GM23338 (cell line): ENCODE results near the gene SLFN12L. TPM values are rescaled to one million over a fixed set of nuclear protein-coding genes. Genes with fewer than 3 reads are reported as not detected.

ENCODE experiments used
- ATAC-seq: fragments of 200-7000 bp; cut with Tn5 transposase; 3 replicates; pipeline ENCODE4 v1.9.1; 2020
- DNase-seq: peaks from one replicate; pipeline ENCODE4 v3.0.0-alpha.2; 2015; ENCODE audit warnings: low spot score
- H2AFZ ChIP-seq: fragments of 200-600 bp; sonication (generic); 2 replicates; pipeline ENCODE4 v1.8.0; 2016; ENCODE audit warnings: antibody characterized with exemption, mild to moderate bottlenecking, moderate library complexity
- H3F3A ChIP-seq: fragments of 200-600 bp; sonication (generic); replicated peaks from 2 replicates; pipeline ENCODE4 v1.8.0; 2017; ENCODE audit warnings: antibody characterized with exemption, mixed run types, low read depth
- H3K27ac ChIP-seq: fragments of 200-600 bp; sonication (generic); 2 replicates; pipeline ENCODE4 v1.6.1; 2016; ENCODE audit warnings: low read depth
- H3K27me3 ChIP-seq: fragments of 200-600 bp; sonication (generic); 2 replicates; pipeline ENCODE4 v1.8.0; 2016; ENCODE audit warnings: mild to moderate bottlenecking, mixed run types, moderate library complexity; ENCODE audit not compliant: insufficient read depth
- H3K36me3 ChIP-seq: fragments of 200-600 bp; sonication (generic); 2 replicates; pipeline ENCODE4 v1.8.0; 2016; ENCODE audit warnings: mild to moderate bottlenecking; ENCODE audit not compliant: insufficient read depth
- H3K4me1 ChIP-seq: fragments of 200-600 bp; sonication (generic); 2 replicates; pipeline ENCODE4 v1.8.0; 2016; ENCODE audit warnings: mild to moderate bottlenecking, moderate library complexity; ENCODE audit not compliant: insufficient read depth
- H3K4me2 ChIP-seq: fragments of 200-600 bp; sonication (generic); 2 replicates; pipeline ENCODE4 v1.7.1; 2017; ENCODE audit warnings: mixed run types
- H3K4me3 ChIP-seq: fragments of 200-600 bp; sonication (generic); 2 replicates; pipeline ENCODE4 v1.6.1; 2016; ENCODE audit warnings: mixed run types
- H3K79me2 ChIP-seq: fragments of 200-600 bp; sonication (generic); replicated peaks from 2 replicates; pipeline ENCODE4 v1.8.0; 2017; ENCODE audit warnings: mild to moderate bottlenecking; ENCODE audit not compliant: insufficient read depth
- H3K9me2 ChIP-seq: fragments of 200-600 bp; sonication (generic); 2 replicates; pipeline ENCODE4 v1.8.0; 2017; ENCODE audit not compliant: insufficient read depth
- H4K20me1 ChIP-seq: fragments of 200-600 bp; sonication (generic); replicated peaks from 2 replicates; pipeline ENCODE4 v1.8.0; 2017; ENCODE audit warnings: mild to moderate bottlenecking; ENCODE audit not compliant: insufficient read depth
- H3K27ac Mint-ChIP-seq: 2 replicates; pipeline ENCODE4 v1.8.0; 2020; ENCODE audit warnings: inconsistent platforms, mild to moderate bottlenecking, moderate library complexity, mixed read lengths
- H3K27me3 Mint-ChIP-seq: 3 replicates; pipeline ENCODE4 v1.8.0; 2022; ENCODE audit warnings: low read depth, mild to moderate bottlenecking, moderate library complexity, mixed read lengths, inconsistent platforms; ENCODE audit not compliant: insufficient read depth, poor library complexity
- H3K36me3 Mint-ChIP-seq: 3 replicates; pipeline ENCODE4 v1.8.0; 2021; ENCODE audit warnings: low read depth, mild to moderate bottlenecking, inconsistent platforms, moderate library complexity, mixed read lengths
- H3K4me1 Mint-ChIP-seq: 3 replicates; pipeline ENCODE4 v1.8.0; 2020; ENCODE audit warnings: mild to moderate bottlenecking, inconsistent platforms, mixed read lengths
- H3K4me3 Mint-ChIP-seq: 3 replicates; pipeline ENCODE4 v1.8.0; 2021; ENCODE audit warnings: moderate library complexity, mild to moderate bottlenecking, inconsistent platforms, mixed read lengths
- H3K9me3 Mint-ChIP-seq: 3 replicates; pipeline ENCODE4 v1.8.0; 2020; ENCODE audit warnings: moderate library complexity, mild to moderate bottlenecking, inconsistent platforms, mixed read lengths
- CREB1 ChIP-seq: fragments of 250-450 bp; sonication (Bioruptor Pico); IDR thresholded peaks from 2 replicates; pipeline ENCODE4 v1.5.0; 2020; ENCODE audit warnings: low read depth, mild to moderate bottlenecking, moderate library complexity
- ETS1 ChIP-seq: IDR thresholded peaks from 2 replicates; pipeline ENCODE4 v1.6.1; 2016; ENCODE audit warnings: antibody characterized with exemption
- EZH2 ChIP-seq: fragments of 200-600 bp; sonication (generic); IDR thresholded peaks from one replicate; pipeline ENCODE4 v1.8.0; 2017; ENCODE audit warnings: antibody characterized with exemption, mild to moderate bottlenecking, low read depth; ENCODE audit not compliant: unreplicated experiment
- EZH2phosphoT487 ChIP-seq: fragments of 200-600 bp; sonication (generic); IDR thresholded peaks from one replicate; pipeline ENCODE4 v1.8.1; 2018; ENCODE audit warnings: antibody characterized with exemption; ENCODE audit not compliant: unreplicated experiment
- JUNB ChIP-seq: IDR thresholded peaks from one replicate; pipeline ENCODE4 v1.6.1; 2016; ENCODE audit warnings: antibody characterized with exemption; ENCODE audit not compliant: unreplicated experiment
- NANOG ChIP-seq: IDR thresholded peaks from 2 replicates; pipeline ENCODE4 v1.6.1; 2016; ENCODE audit warnings: antibody characterized with exemption, borderline replicate concordance
- STAT1 ChIP-seq: IDR thresholded peaks from one replicate; pipeline ENCODE4 v1.6.1; 2016; ENCODE audit warnings: antibody characterized with exemption; ENCODE audit not compliant: unreplicated experiment
- ZNF114 ChIP-seq: fragments of 250-450 bp; sonication (Bioruptor Pico); IDR thresholded peaks from 2 replicates; pipeline ENCODE4 v1.5.0; 2020; ENCODE audit warnings: mild to moderate bottlenecking, moderate library complexity
- polyA plus RNA-seq: library from polyadenylated mRNA; unstranded; fragments of >200 nt; fragmentation: Nextera tagmentation; extraction: Ambion mirVana; gene quantifications from 2 replicates; pipeline ENCODE4 v1.2.1, GENCODE V29; 2016
- total RNA-seq: library from RNA; depleted of rRNA; stranded (reverse); fragments of >200 nt; shearing (Covaris generic); gene quantifications from 2 replicates; pipeline ENCODE4 v1.2.3, GENCODE V29; 2014
- TF ChIP-seq, protein P1 (sequence below), 2 experiments: fragments of 200-600 bp in 1 of 2; sonication (generic) in 1 of 2; conservative IDR thresholded peaks; 2 replicates each; pipeline versions ENCODE4 v1.5.1 to v1.6.1; 2016 to 2017; ENCODE audit warnings: antibody characterized with exemption in 2 of 2, low read depth in 2 of 2, mild to moderate bottlenecking in 2 of 2, moderate library complexity in 1 of 2
- TF ChIP-seq, protein P2 (sequence below): fragments of 250-450 bp; sonication (Bioruptor Pico); IDR thresholded peaks from 2 replicates; pipeline ENCODE4 v1.5.0; 2020; ENCODE audit warnings: mild to moderate bottlenecking, moderate library complexity

SLFN12L gene
- total and polyA plus RNA-seq, 2 experiments from 2014 or later: not detected

DNA sequence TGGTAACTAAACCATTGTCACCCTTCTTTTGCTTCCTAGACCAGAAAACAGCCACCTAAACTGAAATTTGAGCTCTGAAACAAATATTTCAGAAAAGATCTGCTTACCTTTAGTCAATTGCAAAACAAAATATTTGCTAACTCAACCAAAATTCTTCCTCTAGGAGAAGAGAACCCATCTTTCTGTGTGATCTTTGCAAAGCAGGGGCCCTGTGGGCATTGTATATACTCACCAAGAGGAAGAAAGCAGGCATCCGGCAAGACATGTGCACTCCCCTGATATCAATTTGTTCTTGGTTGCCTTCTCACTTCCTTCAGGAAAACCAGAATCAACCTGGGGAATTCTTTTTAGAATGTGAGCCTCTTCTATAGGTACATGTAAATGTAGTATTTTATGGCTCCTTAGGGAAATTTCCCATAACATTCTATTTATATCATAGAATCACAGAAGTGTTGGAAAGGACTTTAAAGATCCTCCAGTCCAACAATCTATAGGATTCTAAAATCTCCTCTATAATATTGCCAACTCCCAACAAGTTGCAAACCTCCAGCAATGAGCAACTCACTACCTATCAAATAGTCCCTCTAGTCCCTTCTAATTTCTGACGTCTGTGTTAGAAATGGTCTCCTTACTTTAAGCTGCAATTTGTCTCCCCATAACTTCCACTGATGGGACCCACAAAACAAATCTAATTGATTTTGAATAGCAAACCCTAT lies 22.2 kb upstream of the SLFN12L start:
- no peaks in the 10 kb centered on the region for H3K4me1 Mint-ChIP-seq
- no peak for DNase-seq
- no peak overlapping the region for H3K4me2 ChIP-seq
- no peaks in the 10 kb centered on the region for H3K36me3 ChIP-seq
- no peaks in the 10 kb centered on the region for H3K9me2 ChIP-seq
- no peaks in the 10 kb centered on the region for H4K20me1 ChIP-seq
- no peak overlapping the region for H3K27ac ChIP-seq
- no peak overlapping the region for H3K4me3 ChIP-seq
- no peak for ATAC-seq
- peaks cover 11% of the 10 kb centered on the region; the same call in 1 of the 2 replicates for H3K27me3 ChIP-seq
- TF ChIP-seq ZNF114 (no peak), JUNB (no peak), EZH2 (no peak), CREB1 (CRISPR knock-in tag) (no peak)
- TF ChIP-seq, protein P1, sequence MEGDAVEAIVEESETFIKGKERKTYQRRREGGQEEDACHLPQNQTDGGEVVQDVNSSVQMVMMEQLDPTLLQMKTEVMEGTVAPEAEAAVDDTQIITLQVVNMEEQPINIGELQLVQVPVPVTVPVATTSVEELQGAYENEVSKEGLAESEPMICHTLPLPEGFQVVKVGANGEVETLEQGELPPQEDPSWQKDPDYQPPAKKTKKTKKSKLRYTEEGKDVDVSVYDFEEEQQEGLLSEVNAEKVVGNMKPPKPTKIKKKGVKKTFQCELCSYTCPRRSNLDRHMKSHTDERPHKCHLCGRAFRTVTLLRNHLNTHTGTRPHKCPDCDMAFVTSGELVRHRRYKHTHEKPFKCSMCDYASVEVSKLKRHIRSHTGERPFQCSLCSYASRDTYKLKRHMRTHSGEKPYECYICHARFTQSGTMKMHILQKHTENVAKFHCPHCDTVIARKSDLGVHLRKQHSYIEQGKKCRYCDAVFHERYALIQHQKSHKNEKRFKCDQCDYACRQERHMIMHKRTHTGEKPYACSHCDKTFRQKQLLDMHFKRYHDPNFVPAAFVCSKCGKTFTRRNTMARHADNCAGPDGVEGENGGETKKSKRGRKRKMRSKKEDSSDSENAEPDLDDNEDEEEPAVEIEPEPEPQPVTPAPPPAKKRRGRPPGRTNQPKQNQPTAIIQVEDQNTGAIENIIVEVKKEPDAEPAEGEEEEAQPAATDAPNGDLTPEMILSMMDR (conservative IDR thresholded peaks at IDR 0.05; ENCODE audit: low read depth in 2 of 2): no peak
- no peaks in the 10 kb centered on the region for H3K79me2 ChIP-seq
- no peak overlapping the region for H3K27ac Mint-ChIP-seq
- H3K27me3 Mint-ChIP-seq: peaks cover 8% of the 10 kb centered on the region
- no peaks in the 10 kb centered on the region for H3K36me3 Mint-ChIP-seq
- H3F3A ChIP-seq: no peaks in the 10 kb centered on the region
- H3K9me3 Mint-ChIP-seq: no peaks in the 10 kb centered on the region
- no peaks in the 10 kb centered on the region for H3K4me1 ChIP-seq
- no peak overlapping the region for H2AFZ ChIP-seq
- no peak overlapping the region for H3K4me3 Mint-ChIP-seq

GRCh38 chr17:35557353-35557752 lies 19.9 kb upstream of the SLFN12L start:
- H3K36me3 ChIP-seq: no peaks in the 10 kb centered on the region
- Mint-ChIP-seq H3K4me1 (no peaks in the 10 kb centered on the region; the same call in 2 of the 3 replicates), H3K4me3 (no peak overlapping the region), H3K27ac (no peak overlapping the region), H3K9me3 (no peaks in the 10 kb centered on the region), H3K27me3 (peaks cover 3% of the 10 kb centered on the region), H3K36me3 (no peaks in the 10 kb centered on the region)
- no peaks in the 10 kb centered on the region for H3K27me3 ChIP-seq
- H3K79me2 ChIP-seq: no peaks in the 10 kb centered on the region
- H3K27ac ChIP-seq: no peak overlapping the region
- H2AFZ ChIP-seq: peak overlapping the region; percentile 14; the same call in 1 of the 2 replicates
- no peaks in the 10 kb centered on the region for H3F3A ChIP-seq
- H3K4me1 ChIP-seq: no peaks in the 10 kb centered on the region
- H3K4me2 ChIP-seq: no peak overlapping the region
- no peak overlapping the region for H3K4me3 ChIP-seq
- TF ChIP-seq NANOG (no peak), STAT1 (no peak), EZH2phosphoT487 (no peak), ETS1 (no peak)
- TF ChIP-seq, protein P2, sequence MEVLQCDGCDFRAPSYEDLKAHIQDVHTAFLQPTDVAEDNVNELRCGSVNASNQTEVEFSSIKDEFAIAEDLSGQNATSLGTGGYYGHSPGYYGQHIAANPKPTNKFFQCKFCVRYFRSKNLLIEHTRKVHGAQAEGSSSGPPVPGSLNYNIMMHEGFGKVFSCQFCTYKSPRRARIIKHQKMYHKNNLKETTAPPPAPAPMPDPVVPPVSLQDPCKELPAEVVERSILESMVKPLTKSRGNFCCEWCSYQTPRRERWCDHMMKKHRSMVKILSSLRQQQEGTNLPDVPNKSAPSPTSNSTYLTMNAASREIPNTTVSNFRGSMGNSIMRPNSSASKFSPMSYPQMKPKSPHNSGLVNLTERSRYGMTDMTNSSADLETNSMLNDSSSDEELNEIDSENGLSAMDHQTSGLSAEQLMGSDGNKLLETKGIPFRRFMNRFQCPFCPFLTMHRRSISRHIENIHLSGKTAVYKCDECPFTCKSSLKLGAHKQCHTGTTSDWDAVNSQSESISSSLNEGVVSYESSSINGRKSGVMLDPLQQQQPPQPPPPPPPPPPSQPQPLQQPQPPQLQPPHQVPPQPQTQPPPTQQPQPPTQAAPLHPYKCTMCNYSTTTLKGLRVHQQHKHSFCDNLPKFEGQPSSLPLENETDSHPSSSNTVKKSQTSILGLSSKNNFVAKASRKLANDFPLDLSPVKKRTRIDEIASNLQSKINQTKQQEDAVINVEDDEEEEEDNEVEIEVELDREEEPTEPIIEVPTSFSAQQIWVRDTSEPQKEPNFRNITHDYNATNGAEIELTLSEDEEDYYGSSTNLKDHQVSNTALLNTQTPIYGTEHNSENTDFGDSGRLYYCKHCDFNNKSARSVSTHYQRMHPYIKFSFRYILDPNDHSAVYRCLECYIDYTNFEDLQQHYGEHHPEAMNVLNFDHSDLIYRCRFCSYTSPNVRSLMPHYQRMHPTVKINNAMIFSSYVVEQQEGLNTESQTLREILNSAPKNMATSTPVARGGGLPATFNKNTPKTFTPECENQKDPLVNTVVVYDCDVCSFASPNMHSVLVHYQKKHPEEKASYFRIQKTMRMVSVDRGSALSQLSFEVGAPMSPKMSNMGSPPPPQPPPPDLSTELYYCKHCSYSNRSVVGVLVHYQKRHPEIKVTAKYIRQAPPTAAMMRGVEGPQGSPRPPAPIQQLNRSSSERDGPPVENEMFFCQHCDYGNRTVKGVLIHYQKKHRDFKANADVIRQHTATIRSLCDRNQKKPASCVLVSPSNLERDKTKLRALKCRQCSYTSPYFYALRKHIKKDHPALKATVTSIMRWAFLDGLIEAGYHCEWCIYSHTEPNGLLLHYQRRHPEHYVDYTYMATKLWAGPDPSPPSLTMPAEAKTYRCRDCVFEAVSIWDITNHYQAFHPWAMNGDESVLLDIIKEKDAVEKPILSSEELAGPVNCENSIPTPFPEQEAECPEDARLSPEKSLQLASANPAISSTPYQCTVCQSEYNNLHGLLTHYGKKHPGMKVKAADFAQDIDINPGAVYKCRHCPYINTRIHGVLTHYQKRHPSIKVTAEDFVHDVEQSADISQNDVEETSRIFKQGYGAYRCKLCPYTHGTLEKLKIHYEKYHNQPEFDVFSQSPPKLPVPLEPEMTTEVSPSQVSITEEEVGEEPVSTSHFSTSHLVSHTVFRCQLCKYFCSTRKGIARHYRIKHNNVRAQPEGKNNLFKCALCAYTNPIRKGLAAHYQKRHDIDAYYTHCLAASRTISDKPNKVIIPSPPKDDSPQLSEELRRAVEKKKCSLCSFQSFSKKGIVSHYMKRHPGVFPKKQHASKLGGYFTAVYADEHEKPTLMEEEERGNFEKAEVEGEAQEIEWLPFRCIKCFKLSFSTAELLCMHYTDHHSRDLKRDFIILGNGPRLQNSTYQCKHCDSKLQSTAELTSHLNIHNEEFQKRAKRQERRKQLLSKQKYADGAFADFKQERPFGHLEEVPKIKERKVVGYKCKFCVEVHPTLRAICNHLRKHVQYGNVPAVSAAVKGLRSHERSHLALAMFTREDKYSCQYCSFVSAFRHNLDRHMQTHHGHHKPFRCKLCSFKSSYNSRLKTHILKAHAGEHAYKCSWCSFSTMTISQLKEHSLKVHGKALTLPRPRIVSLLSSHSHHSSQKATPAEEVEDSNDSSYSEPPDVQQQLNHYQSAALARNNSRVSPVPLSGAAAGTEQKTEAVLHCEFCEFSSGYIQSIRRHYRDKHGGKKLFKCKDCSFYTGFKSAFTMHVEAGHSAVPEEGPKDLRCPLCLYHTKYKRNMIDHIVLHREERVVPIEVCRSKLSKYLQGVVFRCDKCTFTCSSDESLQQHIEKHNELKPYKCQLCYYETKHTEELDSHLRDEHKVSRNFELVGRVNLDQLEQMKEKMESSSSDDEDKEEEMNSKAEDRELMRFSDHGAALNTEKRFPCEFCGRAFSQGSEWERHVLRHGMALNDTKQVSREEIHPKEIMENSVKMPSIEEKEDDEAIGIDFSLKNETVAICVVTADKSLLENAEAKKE: no peak
- TF ChIP-seq, protein P1 (conservative IDR thresholded peaks at IDR 0.05; ENCODE audit: low read depth in 2 of 2): no peak
- H3K9me2 ChIP-seq: no peaks in the 10 kb centered on the region
- ATAC-seq (no peak), DNase-seq (no peak)
- H4K20me1 ChIP-seq: no peaks in the 10 kb centered on the region
